Activated CD8-positive, alpha-beta T cell treated with anti-CD3 and anti-CD28 coated beads for 36 hours (primary cell): ENCODE results near the gene MAB21L1. TPM values are rescaled to one million over a fixed set of nuclear protein-coding genes. Genes with fewer than 3 reads are reported as not detected.
A peak's percentile ranks its signal among the peaks of the same experiment; 100 is the strongest.

Source experiments
- ATAC-seq: fragments of 200-7000 bp; cut with Tn5 transposase; one replicate; pipeline ENCODE4 v1.10.0; 2021; ENCODE audit warnings: mild to moderate bottlenecking, moderate library complexity
- CTCF ChIA-PET: fragments of 350-600 bp; sonication (Branson Sonifier 250); formaldehyde crosslinking; loops from one replicate; lab custom pipeline; 2021; ENCODE audit warnings: antibody characterized with exemption; lab: Charles Lee
- POLR2A ChIA-PET: fragments of 350-600 bp; sonication (Branson Sonifier 250); formaldehyde crosslinking; loops from one replicate; lab custom pipeline; 2021; ENCODE audit warnings: antibody characterized with exemption; lab: Charles Lee
- DNase-seq: peaks from one replicate; pipeline ENCODE4 v3.0.0-alpha.2; 2020
- H3K27ac Mint-ChIP-seq: one replicate; pipeline ENCODE4 v1.8.0; 2021; ENCODE audit warnings: mild to moderate bottlenecking, mixed read lengths
- H3K27me3 Mint-ChIP-seq: one replicate; pipeline ENCODE4 v1.8.0; 2021; ENCODE audit warnings: mixed read lengths
- H3K36me3 Mint-ChIP-seq: one replicate; pipeline ENCODE4 v1.8.0; 2021; ENCODE audit warnings: low read depth, mixed read lengths
- H3K4me1 Mint-ChIP-seq: one replicate; pipeline ENCODE4 v1.8.0; 2021; ENCODE audit warnings: low read depth, mixed read lengths
- H3K4me3 Mint-ChIP-seq: one replicate; pipeline ENCODE4 v1.8.0; 2021; ENCODE audit warnings: mild to moderate bottlenecking, moderate library complexity, mixed read lengths
- H3K9me3 Mint-ChIP-seq: one replicate; pipeline ENCODE4 v1.8.0; 2021; ENCODE audit warnings: mixed read lengths
- CTCF ChIP-seq: fragments of 200-600 bp; IDR thresholded peaks from one replicate; pipeline ENCODE4 v1.8.0; 2022; ENCODE audit warnings: antibody characterized with exemption, mild to moderate bottlenecking
- intact Hi-C: fragments of 100-400 bp; cut with micrococcal nuclease; formaldehyde crosslinking; loops from one replicate; pipeline ENCODE4 v1.10.0; 2022
- total RNA-seq, 2 experiments: library from RNA; stranded (reverse); gene quantifications; one replicate each; pipeline ENCODE4 v1.2.3, GENCODE V29; 2021

Gene MAB21L1
- total RNA-seq, 2 experiments from 2014 or later: not detected

GRCh38 chr13:35481777-35482176 lies 5.3 kb upstream of the MAB21L1 start:
- ATAC-seq (no peak), DNase-seq (no peak)
- H3K4me3 Mint-ChIP-seq: no peak overlapping the region
- intact Hi-C loops: no loop called here
- ChIA-PET POLR2A (interaction anchor here (0.6 kb wide), 1 partner anchor 239 kb away, joined by 3 read pairs; no protein-coding TSS in a partner anchor), CTCF (no interaction called here)
- no peak overlapping the region for H3K27ac Mint-ChIP-seq
- no peaks in the 10 kb centered on the region for H3K36me3 Mint-ChIP-seq
- no peaks in the 10 kb centered on the region for H3K9me3 Mint-ChIP-seq
- H3K4me1 Mint-ChIP-seq: peaks cover 10% of the 10 kb centered on the region
- TF ChIP-seq CTCF: no peak
- H3K27me3 Mint-ChIP-seq: peaks cover 32% of the 10 kb centered on the region

DNA sequence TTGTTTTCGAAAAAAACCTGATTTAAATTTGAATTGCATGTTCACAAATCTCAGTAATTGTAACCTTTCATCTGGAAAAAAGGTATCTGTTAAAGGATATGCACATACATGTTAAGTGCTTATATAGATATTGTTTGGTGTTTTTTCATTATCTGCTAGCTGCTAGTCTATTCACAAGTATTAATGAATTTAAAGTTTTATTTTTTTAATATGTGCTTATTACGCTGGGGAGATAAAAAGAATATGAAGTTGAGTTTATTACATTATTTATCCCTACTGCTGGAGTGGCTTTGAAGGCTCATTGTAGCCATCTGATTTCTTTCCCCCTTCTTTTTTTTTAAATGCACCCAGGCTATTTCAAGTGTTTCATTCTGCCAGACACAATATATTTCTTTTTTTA lies 3.9 kb upstream of the MAB21L1 start:
- no peak for TF ChIP-seq CTCF

DNA sequence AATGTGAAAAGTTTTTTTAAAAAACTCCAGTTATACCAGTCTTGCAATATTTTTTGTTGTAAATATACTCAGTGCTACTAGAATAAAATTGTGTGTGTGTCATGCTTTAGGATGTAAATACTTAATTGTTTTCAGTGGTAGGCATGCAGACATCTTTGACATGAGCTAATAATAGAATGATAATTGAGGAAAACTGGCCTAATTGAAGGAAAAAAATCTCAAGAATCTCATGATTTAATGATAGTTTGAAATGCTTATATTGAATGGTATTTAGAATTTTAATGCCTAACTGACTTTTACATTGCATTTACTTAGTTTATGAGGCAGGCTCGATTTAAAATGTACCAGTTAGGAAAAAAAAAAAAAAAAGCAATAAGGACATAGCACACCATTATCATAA lies 3.2 kb upstream of the MAB21L1 start:
- H3K27me3 Mint-ChIP-seq: peaks cover 53% of the 10 kb centered on the region
- no peaks in the 10 kb centered on the region for H3K36me3 Mint-ChIP-seq
- ChIA-PET CTCF (no interaction called here), POLR2A (no interaction called here)
- no peak overlapping the region for H3K27ac Mint-ChIP-seq
- no peak overlapping the region for H3K4me3 Mint-ChIP-seq
- no peak for ATAC-seq
- intact Hi-C loops: no loop called here
- H3K9me3 Mint-ChIP-seq: no peaks in the 10 kb centered on the region
- TF ChIP-seq CTCF: no peak
- H3K4me1 Mint-ChIP-seq: peaks cover 22% of the 10 kb centered on the region
- DNase-seq: no peak

More for the DNA sequence above, 3.9 kb upstream of the MAB21L1 start:
- no peaks in the 10 kb centered on the region for H3K9me3 Mint-ChIP-seq
- no peaks in the 10 kb centered on the region for H3K36me3 Mint-ChIP-seq
- ATAC-seq (no peak), DNase-seq (no peak)
- ChIA-PET POLR2A (no interaction called here), CTCF (no interaction called here)
- H3K27me3 Mint-ChIP-seq: peaks cover 47% of the 10 kb centered on the region
- intact Hi-C loops: no loop called here
- H3K4me1 Mint-ChIP-seq: peaks cover 22% of the 10 kb centered on the region
- H3K4me3 Mint-ChIP-seq: no peak overlapping the region
- H3K27ac Mint-ChIP-seq: no peak overlapping the region

GRCh38 chr13:35479038-35479492 lies 2.6 kb upstream of the MAB21L1 start:
- Mint-ChIP-seq H3K4me1 (peaks cover 24% of the 10 kb centered on the region), H3K9me3 (peaks cover 2% of the 10 kb centered on the region), H3K27me3 (peaks cover 58% of the 10 kb centered on the region), H3K36me3 (peaks cover 2% of the 10 kb centered on the region), H3K4me3 (no peak overlapping the region), H3K27ac (no peak overlapping the region)
- ATAC-seq (no peak), DNase-seq (no peak)
- POLR2A ChIA-PET: no interaction called here
- TF ChIP-seq CTCF: no peak
- intact Hi-C loops: no loop called here
- CTCF ChIA-PET: no interaction called here

- POLR2A ChIA-PET: interaction anchor here (0.6 kb wide), 1 partner anchor 41 kb away, joined by 3 read pairs; no protein-coding TSS in a partner anchor
- ATAC-seq (no peak), DNase-seq (no peak)
- no peak for TF ChIP-seq CTCF
- Mint-ChIP-seq H3K9me3 (peaks cover 2% of the 10 kb centered on the region), H3K36me3 (peaks cover 2% of the 10 kb centered on the region), H3K4me3 (peak overlapping the region; percentile 31), H3K4me1 (peaks cover 24% of the 10 kb centered on the region), H3K27ac (no peak overlapping the region), H3K27me3 (peaks cover 57% of the 10 kb centered on the region)
- CTCF ChIA-PET: no interaction called here
- intact Hi-C loops: no loop called here
Observed at GRCh38 chr13:35478271-35479037, 2.0 kb upstream of the MAB21L1 start.
